Right atrium auricular region (tissue), 2 donors: ENCODE results near the gene PAX5. TPM values are rescaled to one million over a fixed set of nuclear protein-coding genes. Genes with fewer than 3 reads are reported as not detected.
A peak's percentile ranks its signal among the peaks of the same experiment; 100 is the strongest.

Experiments
- DNase-seq: peaks from one replicate; pipeline ENCODE4 v3.0.0-alpha.2; 2019; ENCODE audit warnings: low spot score
- H3K27ac ChIP-seq, 2 donors: fragments of 200-600 bp; sonication (generic); 1 replicate in 1 of 2; 2 replicates in 1 of 2; pipeline ENCODE4 v1.5.1; 2016 to 2019
- H3K27me3 ChIP-seq, 2 donors: fragments of 200-600 bp; sonication (generic); one replicate each; pipeline versions ENCODE4 v1.5.1 to v1.6.0; 2017 to 2019
- H3K36me3 ChIP-seq: fragments of 200-600 bp; sonication (generic); one replicate; pipeline ENCODE4 v1.5.1; 2016
- H3K4me1 ChIP-seq, 2 donors: fragments of 200-600 bp; sonication (generic); one replicate each; pipeline versions ENCODE4 v1.5.1 to v1.6.0; 2017 to 2019
- H3K4me3 ChIP-seq, 2 donors: fragments of 200-600 bp; sonication (generic); 1 replicate in 1 of 2; 2 replicates in 1 of 2; pipeline ENCODE4 v1.5.1; 2017 to 2019; ENCODE audit warnings: mild to moderate bottlenecking in 1 of 2, moderate library complexity in 1 of 2
- H3K9me3 ChIP-seq, 2 donors: fragments of 200-600 bp; sonication (generic); one replicate each; pipeline ENCODE4 v1.5.1; 2019
- total RNA-seq, 2 donors: library from RNA; depleted of rRNA; stranded (reverse); fragments of >200 nt; gene quantifications; one replicate each; pipeline ENCODE4 v1.1.0, GENCODE V29; 2016
- TF ChIP-seq, protein P1 (sequence below), 2 donors: fragments of 200-600 bp; sonication (generic); IDR thresholded peaks; one replicate each; pipeline ENCODE4 v1.5.1; 2019; ENCODE audit warnings: antibody characterized with exemption in 2 of 2

PAX5 gene
- total RNA-seq, 2 donors from 2014 or later = 0.59 TPM; not detected in 1

DNA sequence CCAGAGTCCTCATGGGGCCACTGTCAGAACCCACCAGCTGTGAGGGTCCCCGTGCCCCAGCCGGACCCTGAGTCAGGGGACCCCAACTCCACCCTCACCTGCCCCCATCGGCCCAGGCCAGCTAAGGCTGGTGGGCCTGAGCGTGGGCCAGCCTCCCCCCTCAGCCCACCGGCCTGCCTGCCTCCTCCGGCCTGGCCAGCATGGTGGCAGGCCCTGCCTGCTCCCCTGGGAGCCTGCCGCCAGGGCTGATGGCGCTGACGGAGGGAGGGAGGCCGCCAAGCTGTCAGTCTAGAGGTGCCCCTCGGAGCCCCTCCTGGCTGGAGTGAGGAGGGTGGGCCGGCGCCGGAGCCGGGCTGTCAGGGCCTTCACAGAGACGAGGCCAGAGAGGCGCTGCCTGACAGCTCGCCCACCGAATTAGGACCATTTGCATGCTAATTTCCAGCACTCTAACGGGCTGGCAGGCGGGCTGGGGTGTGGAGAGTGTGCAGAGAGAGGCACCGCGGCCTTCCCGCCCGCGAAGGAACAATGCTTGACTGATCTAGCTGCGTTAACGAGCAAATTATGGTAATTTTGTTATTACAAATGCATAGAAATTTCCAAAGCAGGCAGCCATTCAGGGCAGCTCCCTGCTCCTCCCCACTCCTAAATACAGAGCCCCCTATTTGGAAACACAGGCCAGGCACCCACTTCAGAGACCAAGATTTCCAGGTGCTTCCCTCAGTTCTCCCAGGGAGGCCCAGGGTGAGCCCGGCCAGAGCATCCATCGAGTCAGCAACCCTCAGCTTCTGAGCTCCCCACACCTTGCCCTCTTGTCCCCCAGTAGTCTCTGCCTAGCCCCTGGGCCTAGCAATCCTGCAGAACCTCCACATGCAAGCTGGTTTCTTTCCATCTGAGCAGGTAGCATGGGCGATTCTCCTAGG is 169.3 kb downstream of the PAX5 start:
- TF ChIP-seq, protein P1, sequence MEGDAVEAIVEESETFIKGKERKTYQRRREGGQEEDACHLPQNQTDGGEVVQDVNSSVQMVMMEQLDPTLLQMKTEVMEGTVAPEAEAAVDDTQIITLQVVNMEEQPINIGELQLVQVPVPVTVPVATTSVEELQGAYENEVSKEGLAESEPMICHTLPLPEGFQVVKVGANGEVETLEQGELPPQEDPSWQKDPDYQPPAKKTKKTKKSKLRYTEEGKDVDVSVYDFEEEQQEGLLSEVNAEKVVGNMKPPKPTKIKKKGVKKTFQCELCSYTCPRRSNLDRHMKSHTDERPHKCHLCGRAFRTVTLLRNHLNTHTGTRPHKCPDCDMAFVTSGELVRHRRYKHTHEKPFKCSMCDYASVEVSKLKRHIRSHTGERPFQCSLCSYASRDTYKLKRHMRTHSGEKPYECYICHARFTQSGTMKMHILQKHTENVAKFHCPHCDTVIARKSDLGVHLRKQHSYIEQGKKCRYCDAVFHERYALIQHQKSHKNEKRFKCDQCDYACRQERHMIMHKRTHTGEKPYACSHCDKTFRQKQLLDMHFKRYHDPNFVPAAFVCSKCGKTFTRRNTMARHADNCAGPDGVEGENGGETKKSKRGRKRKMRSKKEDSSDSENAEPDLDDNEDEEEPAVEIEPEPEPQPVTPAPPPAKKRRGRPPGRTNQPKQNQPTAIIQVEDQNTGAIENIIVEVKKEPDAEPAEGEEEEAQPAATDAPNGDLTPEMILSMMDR (IDR thresholded peaks at IDR 0.05) = no peak
- H3K36me3 ChIP-seq = no peaks in the 10 kb centered on the region
- H3K4me1 ChIP-seq = no peaks in the 10 kb centered on the region
- no peaks in the 10 kb centered on the region for H3K9me3 ChIP-seq
- no peaks in the 10 kb centered on the region for H3K27me3 ChIP-seq
- no peak for DNase-seq
- no peak overlapping the region for H3K4me3 ChIP-seq
- no peak overlapping the region for H3K27ac ChIP-seq

DNA sequence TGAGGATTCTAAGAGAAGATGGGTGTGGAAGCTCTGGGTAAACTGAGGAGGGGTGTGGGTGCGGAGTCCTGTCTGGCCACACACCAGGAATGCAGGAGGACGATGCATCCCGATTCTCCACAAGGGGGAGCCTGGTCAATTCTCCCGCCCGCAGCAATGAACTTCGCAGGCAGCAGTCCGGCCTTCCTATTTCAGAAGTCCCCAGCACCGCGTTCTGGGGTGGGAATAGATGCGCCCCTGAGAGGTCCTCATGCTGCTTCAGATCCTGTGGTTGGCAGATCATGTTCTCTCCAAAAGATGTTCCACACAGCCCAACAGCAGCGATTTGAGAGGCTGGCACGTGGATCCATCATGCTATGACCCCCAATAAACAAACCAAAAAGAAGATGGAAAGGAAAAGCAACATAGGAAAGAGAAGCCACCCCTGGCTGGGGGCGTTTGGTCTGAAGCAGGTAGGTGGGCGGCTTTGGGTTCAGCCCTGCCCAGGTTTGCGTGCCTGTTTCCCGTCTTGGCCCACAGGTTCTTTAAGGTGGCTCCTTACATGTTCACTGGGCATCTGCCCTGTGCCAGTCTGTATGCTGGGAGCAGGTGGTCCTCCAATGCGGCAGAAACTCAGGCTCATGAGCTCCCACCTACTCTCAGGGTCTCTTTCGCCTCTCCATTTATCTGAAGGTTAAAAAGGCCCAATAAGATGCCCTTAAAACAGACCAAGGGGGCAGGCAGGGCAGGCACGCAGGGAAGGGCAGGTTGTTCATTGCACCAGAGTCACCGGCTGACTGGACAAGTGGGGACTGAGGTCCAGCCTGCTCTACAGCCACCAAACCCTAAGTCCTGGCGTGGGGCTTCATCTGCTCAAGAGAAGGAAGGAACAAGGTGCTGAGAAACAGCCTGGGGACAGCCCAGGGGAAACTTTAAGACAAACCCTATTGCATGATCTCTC is 171.6 kb downstream of the PAX5 start:
- H3K4me3 ChIP-seq = no peak overlapping the region
- H3K4me1 ChIP-seq = no peaks in the 10 kb centered on the region
- H3K27me3 ChIP-seq = peaks cover 0 to 3% of the 10 kb centered on the region in 2 donors
- H3K27ac ChIP-seq = no peak overlapping the region
- no peak for DNase-seq
- no peaks in the 10 kb centered on the region for H3K36me3 ChIP-seq
- H3K9me3 ChIP-seq = no peaks in the 10 kb centered on the region
- TF ChIP-seq, protein P1 (IDR thresholded peaks at IDR 0.05) = peak; percentile 55 to 66

DNA sequence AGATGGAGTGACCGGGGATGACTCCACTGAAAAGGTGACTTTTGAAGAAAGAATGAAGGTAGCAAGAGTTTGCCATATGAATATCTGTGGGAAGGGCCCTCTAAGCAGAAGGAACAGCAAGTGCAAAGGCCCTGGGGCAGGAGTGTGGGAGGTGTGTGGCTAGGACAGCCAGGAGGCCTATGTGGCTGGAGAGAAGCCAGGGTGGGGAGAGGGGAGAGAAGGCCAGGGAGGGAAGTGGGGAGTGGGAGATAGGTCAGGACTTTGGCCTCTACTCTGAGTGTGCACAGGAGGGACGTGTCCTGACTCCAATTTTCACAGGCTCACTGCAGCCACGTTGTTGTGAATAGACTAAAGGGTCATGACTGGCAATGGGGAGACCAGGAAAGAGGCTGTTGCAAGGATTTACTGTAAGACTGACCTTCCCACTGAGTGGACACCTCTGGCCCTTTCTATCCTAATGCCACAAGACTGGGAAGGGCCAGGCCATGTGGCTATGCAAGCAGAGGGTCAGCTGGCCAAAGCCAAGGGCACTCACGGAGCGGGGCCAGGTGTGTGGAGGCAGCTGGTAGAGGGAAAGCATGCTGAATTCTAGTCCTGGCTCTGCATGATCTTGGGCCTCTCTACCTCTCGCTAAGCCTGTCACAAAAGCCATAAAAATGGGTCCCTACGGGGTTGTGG is 172.4 kb downstream of the PAX5 start:
- Histone ChIP-seq H3K4me1 (no peaks in the 10 kb centered on the region), H3K9me3 (no peaks in the 10 kb centered on the region), H3K27ac (no peak overlapping the region), H3K36me3 (no peaks in the 10 kb centered on the region), H3K27me3 (peaks cover 0 to 3% of the 10 kb centered on the region in 2 donors), H3K4me3 (no peak overlapping the region)
- TF ChIP-seq, protein P1 (IDR thresholded peaks at IDR 0.05) = no peak
- DNase-seq = no peak

DNA sequence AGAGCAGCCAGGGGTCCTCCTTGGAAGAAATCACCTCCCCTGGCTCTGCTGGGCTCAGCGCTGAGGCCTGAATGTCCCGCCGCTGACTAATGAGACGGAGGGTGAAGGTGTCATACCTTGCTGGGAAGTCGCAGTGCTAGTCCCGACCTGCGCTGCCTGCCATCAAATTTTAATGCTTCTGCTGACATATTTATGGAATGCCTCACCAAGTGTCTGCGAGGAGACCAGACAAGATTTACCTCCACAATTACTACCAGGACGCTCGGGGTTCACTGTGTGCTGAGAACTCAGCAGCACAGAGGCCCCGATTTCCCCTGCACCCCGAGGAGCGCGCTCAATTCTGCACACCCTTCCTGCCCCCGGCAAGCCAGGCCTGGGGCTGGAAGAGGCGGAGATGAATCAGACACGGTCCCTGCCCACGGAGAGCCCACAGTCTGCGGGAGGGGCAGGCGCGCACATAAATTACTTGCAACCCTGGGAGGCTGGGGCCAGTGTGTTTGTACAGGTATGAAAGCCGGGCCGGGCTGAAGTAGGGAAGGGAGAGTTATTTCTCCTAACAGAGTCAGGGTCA is 175.2 kb downstream of the PAX5 start:
- Histone ChIP-seq H3K27me3 (peaks cover 0 to 3% of the 10 kb centered on the region in 2 donors), H3K4me3 (no peak overlapping the region), H3K9me3 (no peaks in the 10 kb centered on the region), H3K4me1 (no peaks in the 10 kb centered on the region), H3K27ac (no peak overlapping the region), H3K36me3 (no peaks in the 10 kb centered on the region)
- DNase-seq = no peak
- TF ChIP-seq, protein P1 (IDR thresholded peaks at IDR 0.05) = no peak
